ENCODE measurements around the gene LDLRAD3. TPM values are rescaled to one million over a fixed set of nuclear protein-coding genes. Genes with fewer than 3 reads are reported as not detected.
"Not testable (repeated sequence)": the region's sequence is repeated elsewhere in the genome, so short reads cannot be mapped to it uniquely, and the experiment has no call there.

LDLRAD3 gene
- total RNA-seq, 1 donor from 2014 or later: 14.9 TPM

- DNase-seq (ENCODE audit: low spot score): no peak
Measured at GRCh38 chr11:36164506-36165250, 220.8 kb downstream of the LDLRAD3 start.

DNA sequence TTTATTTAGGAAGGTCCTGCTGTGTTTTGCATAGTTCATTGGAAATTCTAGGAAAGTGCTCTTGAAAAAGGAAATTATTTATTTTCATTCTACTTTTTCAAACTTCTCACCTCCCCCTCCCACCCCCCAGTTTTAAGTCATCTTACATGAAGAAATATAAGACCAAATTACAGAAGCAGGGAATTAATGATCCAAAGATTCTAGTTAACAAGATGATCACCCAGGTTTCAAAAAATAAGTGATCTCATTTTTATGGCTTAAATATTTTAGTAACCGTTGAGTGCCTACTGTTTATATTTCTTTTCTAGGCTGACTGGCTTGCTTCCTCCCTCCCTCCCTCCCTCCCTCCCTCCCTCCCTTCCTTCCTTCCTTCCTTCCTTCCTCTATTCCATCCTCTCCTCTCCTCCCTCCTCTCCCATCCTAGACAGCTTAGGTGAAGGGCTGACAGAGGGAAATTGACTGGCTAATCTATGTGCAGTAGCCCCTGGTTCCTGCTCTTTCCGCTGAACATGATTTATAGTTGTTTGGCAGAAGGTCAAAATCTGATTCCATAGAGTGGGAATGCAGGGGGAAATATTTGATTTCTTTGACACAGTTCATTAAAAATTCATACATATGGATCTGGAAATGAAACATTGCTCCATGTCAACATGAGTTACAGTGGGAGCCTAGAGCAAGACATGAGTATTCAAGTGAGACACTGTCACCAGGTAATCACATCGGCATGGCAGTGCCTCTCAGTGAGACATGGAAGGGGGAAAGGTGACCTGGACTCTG, 221.9 kb downstream of the LDLRAD3 start:
- DNase-seq (ENCODE audit: low spot score): no peak

GRCh38 chr11:36167073-36167472, 223.2 kb downstream of the LDLRAD3 start:
- DNase-seq (ENCODE audit: low spot score): no peak

DNA sequence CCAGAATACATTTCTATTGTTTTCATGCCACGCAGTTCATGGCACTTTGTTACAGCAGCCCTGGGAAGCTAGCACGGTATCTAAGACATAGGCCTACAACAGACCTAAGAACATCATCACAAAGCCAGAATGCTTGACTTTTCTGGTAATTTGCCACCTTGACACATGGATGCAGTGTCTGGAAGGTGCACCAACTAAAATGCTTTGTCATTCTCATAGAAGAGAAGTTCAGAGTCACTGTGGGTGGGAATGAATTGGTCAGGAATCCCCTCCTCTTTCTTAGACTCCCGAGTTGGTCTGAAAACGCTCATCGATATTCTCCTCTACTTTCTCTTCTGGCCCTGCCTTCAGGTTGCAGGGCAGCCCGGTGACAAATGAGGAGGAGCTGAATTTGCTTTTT, 223.9 kb downstream of the LDLRAD3 start:
- no peak for DNase-seq (ENCODE audit: low spot score)

DNA sequence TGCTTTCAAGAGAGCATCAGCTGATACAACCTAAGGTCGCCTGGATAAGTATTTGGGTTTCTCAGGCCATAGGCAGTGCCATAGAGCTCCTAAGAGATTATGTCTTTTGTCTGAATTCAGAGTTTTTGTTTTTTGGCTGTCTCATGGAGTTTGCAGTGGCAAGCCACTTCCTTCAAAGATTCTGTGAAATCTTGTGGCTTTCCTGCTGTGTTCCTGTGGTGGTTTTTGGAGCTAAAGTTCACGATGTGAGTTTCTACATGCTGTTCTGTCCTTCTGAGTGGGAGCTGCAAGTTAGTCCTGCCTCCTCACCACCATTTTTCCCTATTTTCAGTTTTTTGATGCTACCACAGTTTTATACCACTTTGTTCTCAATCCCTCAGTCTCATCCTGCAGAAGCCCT, 234.0 kb downstream of the LDLRAD3 start:
- DNase-seq (ENCODE audit: low spot score): no peak

GRCh38 chr11:36186340-36187175, 242.7 kb downstream of the LDLRAD3 start:
- DNase-seq (ENCODE audit: low spot score): no peak

DNA sequence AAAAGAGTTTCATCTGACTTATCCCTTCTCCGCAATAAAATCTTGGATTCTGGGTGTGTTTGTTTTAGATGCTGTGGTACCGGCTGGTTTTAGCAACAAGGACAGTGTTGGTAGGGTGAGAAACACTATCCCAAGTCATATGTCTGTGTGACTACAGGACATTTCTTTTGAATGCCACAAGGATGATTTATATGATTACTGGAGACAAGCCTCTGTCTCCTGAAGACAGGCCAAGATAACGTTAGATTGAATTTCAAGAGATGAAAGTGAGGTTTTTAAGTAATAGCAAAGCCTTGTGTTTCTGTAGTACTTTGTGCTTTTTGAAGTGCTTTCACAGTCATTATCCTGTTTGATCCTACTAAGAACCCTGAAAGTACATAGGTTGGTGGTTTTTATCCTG, 243.8 kb downstream of the LDLRAD3 start:
- DNase-seq (ENCODE audit: low spot score): no peak

DNA sequence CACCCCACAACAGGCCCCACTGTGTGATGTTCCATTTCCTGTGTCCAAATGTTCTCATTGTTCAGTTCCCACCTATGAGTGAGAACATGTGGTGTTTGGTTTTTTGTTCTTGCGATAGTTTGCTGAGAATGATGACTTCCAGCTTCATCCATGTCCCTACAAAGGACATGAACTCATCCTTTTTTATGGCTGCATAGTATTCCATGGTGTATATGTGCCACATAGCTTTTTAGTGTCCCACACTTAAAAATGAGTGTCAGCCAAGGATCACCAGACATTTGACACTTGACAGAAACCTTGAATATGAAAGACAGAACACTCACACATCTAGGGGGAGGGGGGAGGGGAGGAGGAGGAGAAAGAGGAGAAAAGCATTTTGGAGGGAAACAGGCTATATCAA, 245.9 kb downstream of the LDLRAD3 start:
- DNase-seq (ENCODE audit: low spot score): not testable (repeated sequence)

- no peak for DNase-seq (ENCODE audit: low spot score)
Measured at GRCh38 chr11:36191941-36192340, 248.1 kb downstream of the LDLRAD3 start.

- no peak for DNase-seq (ENCODE audit: low spot score)
Measured at GRCh38 chr11:36192425-36193289, 248.8 kb downstream of the LDLRAD3 start.

GRCh38 chr11:36193290-36193619, 249.4 kb downstream of the LDLRAD3 start:
- no peak for DNase-seq (ENCODE audit: low spot score)

- no peak for DNase-seq (ENCODE audit: low spot score)
Measured at GRCh38 chr11:36193721-36194120, 249.9 kb downstream of the LDLRAD3 start.

DNA sequence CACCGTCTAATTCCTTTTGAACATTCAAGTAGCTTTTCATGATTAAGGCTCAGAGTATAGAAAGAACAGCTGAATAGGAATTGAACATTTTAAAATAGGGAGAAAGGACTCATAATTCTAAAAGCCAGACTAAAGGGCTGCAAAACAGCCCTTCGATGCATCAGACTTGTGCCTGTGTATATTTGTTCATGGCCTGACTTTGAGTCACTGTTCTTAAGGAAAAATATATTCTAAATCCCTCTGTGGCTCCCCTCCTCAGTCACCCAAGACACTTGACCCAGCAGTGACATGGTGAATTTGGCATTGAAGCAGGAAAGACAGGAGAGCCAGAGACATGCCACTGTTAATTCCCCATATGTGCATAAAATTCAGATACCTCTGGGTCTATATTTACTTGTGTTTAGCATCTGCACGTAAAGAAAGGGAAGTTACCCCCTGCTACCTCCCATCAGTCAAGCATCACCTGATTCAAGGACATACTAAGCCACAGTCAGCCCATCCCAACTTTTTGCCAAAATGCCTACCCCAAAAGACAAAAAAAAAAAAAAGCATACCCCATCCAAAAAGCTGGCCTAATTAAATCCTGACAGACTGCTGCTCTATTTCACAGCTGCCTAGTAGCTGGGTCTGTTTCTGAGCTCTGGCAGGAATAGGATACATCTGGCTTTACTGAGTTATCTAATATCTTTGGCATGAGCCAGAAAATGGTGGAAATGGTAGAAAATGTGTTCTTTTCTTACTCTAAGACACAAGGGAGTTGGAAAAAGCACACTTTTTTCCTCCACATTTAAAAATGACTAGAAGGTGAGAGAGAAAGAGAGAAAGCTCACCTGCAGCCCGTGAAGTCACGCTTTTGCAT, 251.9 kb downstream of the LDLRAD3 start:
- DNase-seq (ENCODE audit: low spot score): no peak

GRCh38 chr11:36196411-36196998, 252.6 kb downstream of the LDLRAD3 start:
- no peak for DNase-seq (ENCODE audit: low spot score)

DNA sequence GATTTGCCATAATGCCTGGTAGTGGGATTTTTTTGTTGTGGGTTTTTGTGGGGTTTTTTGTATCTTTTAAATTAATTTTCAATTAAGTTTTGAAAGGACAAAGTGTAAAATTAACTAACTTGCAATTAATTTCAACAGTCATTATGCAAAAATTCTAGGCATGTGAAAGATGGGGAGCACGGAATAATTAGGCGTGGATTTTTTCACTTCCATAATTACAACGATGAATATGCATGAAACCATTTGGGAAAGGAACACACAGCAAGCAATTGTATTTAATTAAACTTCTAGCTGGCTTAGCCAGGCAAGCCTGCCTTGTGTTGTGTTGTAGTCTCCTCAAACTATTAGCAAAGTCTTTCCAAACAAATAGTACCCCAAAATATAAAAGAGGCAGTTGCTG, 257.5 kb downstream of the LDLRAD3 start:
- DNase-seq (ENCODE audit: low spot score): no peak

DNA sequence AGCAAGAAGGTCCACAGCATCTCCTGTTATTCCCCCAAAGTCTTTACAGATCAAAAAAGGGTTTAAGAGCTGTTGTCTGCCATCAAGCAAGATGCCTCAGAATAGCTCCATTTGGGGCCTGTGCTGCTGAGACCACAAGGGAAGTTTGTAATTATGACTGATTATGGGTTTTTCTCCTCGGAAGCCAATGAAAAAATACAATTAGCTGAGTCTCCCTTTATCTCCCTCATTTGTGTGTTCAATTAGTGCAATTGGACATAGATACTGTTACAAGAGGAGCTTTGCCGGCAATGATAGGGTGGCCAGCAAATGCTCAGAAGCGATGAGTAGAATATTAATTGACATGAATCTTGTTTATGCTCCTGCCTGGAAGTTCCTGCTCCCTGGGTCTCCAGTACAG, 261.7 kb downstream of the LDLRAD3 start:
- DNase-seq (ENCODE audit: low spot score): no peak

DNA sequence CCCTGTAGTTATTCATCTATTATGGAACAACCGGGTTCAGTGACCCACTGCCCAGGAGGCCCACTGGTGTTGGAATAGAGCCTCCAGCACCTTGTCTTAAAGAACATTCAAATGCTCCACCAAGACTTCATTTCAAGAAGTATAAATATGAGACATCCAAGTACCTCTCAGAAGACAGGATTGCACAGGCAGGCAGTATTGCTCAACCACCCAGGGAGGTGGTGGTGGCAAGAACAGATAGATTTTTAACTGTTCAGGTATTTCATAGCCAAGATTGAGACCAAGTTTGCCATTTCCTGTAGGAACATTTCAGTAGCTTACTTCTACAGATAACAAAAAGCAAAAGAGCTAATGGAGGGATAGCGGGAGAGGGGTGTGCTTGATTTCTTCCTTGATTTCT, 266.7 kb downstream of the LDLRAD3 start:
- DNase-seq (ENCODE audit: low spot score): no peak

DNA sequence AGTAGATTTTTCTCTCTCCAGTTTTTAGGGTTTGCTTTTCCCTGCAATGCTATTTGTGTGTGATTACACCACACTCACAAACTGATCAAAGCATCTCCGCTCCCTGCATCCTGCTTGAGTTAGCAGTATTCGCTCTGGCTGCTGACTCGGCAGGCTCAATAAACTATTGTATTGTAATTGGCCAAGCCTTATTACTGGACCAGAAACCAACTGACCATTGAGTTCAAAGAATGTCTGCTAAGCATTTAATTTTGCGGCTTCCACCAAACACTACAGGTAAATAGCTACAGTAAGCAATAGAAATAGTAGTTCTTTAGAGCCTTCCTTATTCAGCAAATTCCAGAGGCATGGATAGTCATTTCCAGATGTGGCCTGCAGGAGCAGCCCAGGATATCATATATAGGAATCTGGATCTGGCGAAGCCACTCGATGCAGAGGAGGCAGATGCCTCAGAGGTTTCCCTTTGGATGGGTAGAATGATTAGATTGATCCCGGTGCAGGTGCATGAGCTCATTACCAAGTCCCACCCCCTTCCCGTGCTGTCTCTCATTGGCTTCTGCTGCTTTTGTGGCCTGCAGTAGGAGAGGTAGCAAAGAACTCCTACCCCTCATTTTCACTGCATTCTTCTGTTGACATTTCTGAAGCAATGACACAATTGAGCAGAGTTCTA, 268.0 kb downstream of the LDLRAD3 start:
- no peak for DNase-seq (ENCODE audit: low spot score)

DNA sequence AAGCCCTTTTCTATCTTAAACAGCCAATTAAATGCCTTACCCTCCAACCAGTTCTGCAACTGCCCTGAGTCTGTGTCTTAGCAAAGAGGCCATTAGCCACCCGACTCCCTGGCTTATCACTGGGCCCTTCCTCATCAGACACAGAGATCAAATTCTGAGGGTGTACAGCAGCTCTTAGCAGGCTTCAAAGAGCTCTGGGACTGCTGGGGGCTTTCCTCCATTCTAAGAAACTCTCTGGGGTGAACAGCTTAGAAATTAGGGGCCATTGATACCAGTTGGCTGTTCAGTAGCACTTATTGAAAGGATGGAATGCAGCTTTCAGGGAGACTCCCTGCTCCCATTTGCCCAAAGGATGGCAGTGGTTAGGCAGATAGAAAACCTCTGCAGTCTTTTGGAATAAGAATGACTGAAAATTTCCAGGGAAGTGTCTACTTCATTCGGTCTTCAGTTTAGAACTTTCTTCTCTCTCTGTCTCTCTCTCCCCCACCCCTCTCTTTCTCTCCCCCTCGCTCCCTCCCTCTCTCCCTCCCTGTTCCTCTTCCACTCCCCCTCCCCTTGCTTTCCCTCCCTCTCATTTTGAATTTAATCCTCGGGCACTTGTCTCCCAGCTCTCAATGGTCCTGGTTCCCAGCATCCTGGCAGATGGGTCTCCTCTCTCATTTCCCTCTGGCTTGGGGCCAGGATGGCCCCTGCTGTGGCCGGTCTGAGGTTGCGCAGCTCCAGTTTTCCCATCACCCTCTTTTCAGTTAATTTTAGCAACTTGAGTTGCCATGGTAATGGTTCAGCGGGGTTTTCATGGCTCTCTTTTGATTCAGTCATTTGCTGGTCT, 268.9 kb downstream of the LDLRAD3 start:
- no peak for DNase-seq (ENCODE audit: low spot score)
